IMR-90 (cell line): Measurements from ENCODE around the gene TEX53. TPM values are rescaled to one million over a fixed set of nuclear protein-coding genes. Genes with fewer than 3 reads are reported as not detected.

ENCODE experiments used
- ATAC-seq: fragments of 200-7000 bp; cut with Tn5 transposase; 2 replicates; pipeline ENCODE4 v1.9.1; 2020; ENCODE audit warnings: low read depth, mild to moderate bottlenecking, moderate library complexity
- BruUV-seq: library from RNA; stranded (reverse); fragments of 400-500 nt; replicated peaks from 2 replicates; lab custom pipeline; 2021; lab: Mats Ljungman, UMichigan
- CTCF ChIA-PET: fragments of 300-600 bp; formaldehyde crosslinking; extraction: SDS; loops from one replicate; lab custom pipeline; 2021; ENCODE audit warnings: antibody characterized with exemption; lab: Yijun Ruan, JAX
- POLR2A ChIA-PET: fragments of 300-600 bp; sonication (Branson Sonifier 250); formaldehyde crosslinking; loops from one replicate; lab custom pipeline; 2022; ENCODE audit warnings: antibody characterized with exemption; ENCODE audit not compliant: unreplicated experiment; lab: Charles Lee
- DNase-seq: peaks from one replicate; pipeline ENCODE4 v3.0.0; 2013
- H2AFZ ChIP-seq: replicated peaks from 2 replicates; pipeline ENCODE3; 2013; ENCODE audit warnings: low read length, mild to moderate bottlenecking; ENCODE audit not compliant: poor library complexity
- H2AK5ac ChIP-seq: 2 replicates; pipeline ENCODE4 v1.6.1; 2013; ENCODE audit warnings: low read depth, low read length, inconsistent platforms
- H2AK9ac ChIP-seq: replicated peaks from 2 replicates; pipeline ENCODE3; 2013; ENCODE audit warnings: mild to moderate bottlenecking, low read depth, low read length, moderate library complexity; ENCODE audit not compliant: poor library complexity
- H2BK120ac ChIP-seq: 2 replicates; pipeline ENCODE4 v1.6.1; 2013; ENCODE audit warnings: low read depth, low read length, inconsistent platforms
- H2BK15ac ChIP-seq: 3 replicates; pipeline ENCODE4 v1.6.1; 2013; ENCODE audit warnings: low read depth, low read length, inconsistent platforms
- H2BK20ac ChIP-seq: 2 replicates; pipeline ENCODE4 v1.6.1; 2013; ENCODE audit warnings: low read depth, mild to moderate bottlenecking, inconsistent platforms, low read length, moderate library complexity
- H2BK5ac ChIP-seq: 2 replicates; pipeline ENCODE4 v1.6.1; 2013; ENCODE audit warnings: mild to moderate bottlenecking, low read depth, low read length, inconsistent platforms; ENCODE audit not compliant: poor library complexity, severe bottlenecking
- H3K14ac ChIP-seq: replicated peaks from 2 replicates; pipeline ENCODE4 v1.6.1; 2013; ENCODE audit warnings: low read depth, low read length, inconsistent platforms
- H3K18ac ChIP-seq: 2 replicates; pipeline ENCODE4 v1.6.1; 2013; ENCODE audit warnings: low read depth, low read length, control low read depth
- H3K23ac ChIP-seq: 2 replicates; pipeline ENCODE4 v1.6.1; 2013; ENCODE audit warnings: low read depth, low read length, inconsistent platforms
- H3K27ac ChIP-seq: 2 replicates; pipeline ENCODE4 v1.5.1; 2013; ENCODE audit warnings: mild to moderate bottlenecking, control low read depth, low read length; ENCODE audit not compliant: insufficient read depth
- H3K27me3 ChIP-seq: 2 replicates; pipeline ENCODE4 v1.6.1; 2013; ENCODE audit warnings: low read length; ENCODE audit not compliant: control insufficient read depth, insufficient read depth
- H3K36me3 ChIP-seq: 2 replicates; pipeline ENCODE4 v1.6.1; 2013; ENCODE audit warnings: low read length, mixed read lengths; ENCODE audit not compliant: control insufficient read depth, insufficient read depth
- H3K4ac ChIP-seq: 2 replicates; pipeline ENCODE4 v1.6.1; 2013; ENCODE audit warnings: low read depth, low read length, inconsistent platforms
- H3K4me1 ChIP-seq: 2 replicates; pipeline ENCODE4 v1.6.1; 2013; ENCODE audit warnings: low read length, mixed read lengths; ENCODE audit not compliant: control insufficient read depth, insufficient read depth
- H3K4me2 ChIP-seq: 2 replicates; pipeline ENCODE4 v1.6.1; 2013; ENCODE audit warnings: low read depth, mild to moderate bottlenecking, control low read depth, low read length, moderate library complexity
- H3K4me3 ChIP-seq: 2 replicates; pipeline ENCODE4 v1.5.1; 2013; ENCODE audit warnings: low read depth, mild to moderate bottlenecking, control low read depth, low read length, moderate library complexity; ENCODE audit not compliant: insufficient read depth
- H3K56ac ChIP-seq: 2 replicates; pipeline ENCODE4 v1.6.1; 2013; ENCODE audit warnings: low read length, inconsistent platforms; ENCODE audit not compliant: insufficient read depth; ENCODE audit errors: extremely low read depth
- H3K79me1 ChIP-seq, 2 experiments: 2 replicates each; pipeline ENCODE4 v1.6.1; 2013; ENCODE audit warnings: low read length in 2 of 2, inconsistent platforms in 1 of 2, low read depth in 1 of 2
- H3K9ac ChIP-seq: 2 replicates; pipeline ENCODE4 v1.6.1; 2013; ENCODE audit warnings: low read depth, low read length, control low read depth
- H3K9me1 ChIP-seq: 2 replicates; pipeline ENCODE4 v1.6.1; 2013; ENCODE audit warnings: low read length, inconsistent platforms; ENCODE audit not compliant: insufficient read depth
- H3K9me3 ChIP-seq: 2 replicates; pipeline ENCODE4 v1.6.1; 2013; ENCODE audit warnings: low read length; ENCODE audit not compliant: control insufficient read depth, insufficient read depth
- H4K20me1 ChIP-seq: 2 replicates; pipeline ENCODE4 v1.6.1; 2013; ENCODE audit warnings: low read length, inconsistent platforms; ENCODE audit not compliant: insufficient read depth
- H4K5ac ChIP-seq: 2 replicates; pipeline ENCODE4 v1.6.1; 2013; ENCODE audit warnings: mild to moderate bottlenecking, low read depth, low read length, control low read depth
- H4K8ac ChIP-seq, 2 experiments: 2 replicates each; pipeline ENCODE4 v1.6.1; 2013; ENCODE audit warnings: low read depth in 2 of 2, low read length in 2 of 2, control low read depth in 1 of 2, inconsistent platforms in 1 of 2
- H4K91ac ChIP-seq: 2 replicates; pipeline ENCODE4 v1.6.1; 2013; ENCODE audit warnings: low read depth, low read length, inconsistent platforms; ENCODE audit not compliant: insufficient read depth
- CEBPB ChIP-seq: IDR thresholded peaks from 2 replicates; pipeline ENCODE4 v1.6.1; 2012; ENCODE audit warnings: low read depth, low read length, improper control_type of control experiment
- MAFK ChIP-seq: IDR thresholded peaks from 2 replicates; pipeline ENCODE4 v1.6.1; 2012; ENCODE audit warnings: low read depth, low read length, improper control_type of control experiment
- MXI1 ChIP-seq: IDR thresholded peaks from 2 replicates; pipeline ENCODE4 v1.6.1; 2012; ENCODE audit warnings: low read depth, mild to moderate bottlenecking, low read length, moderate library complexity, borderline replicate concordance
- POLR2A ChIP-seq: IDR thresholded peaks from 2 replicates; pipeline ENCODE4 v1.6.1; 2012; ENCODE audit warnings: mild to moderate bottlenecking, low read depth, low read length
- RAD21 ChIP-seq: IDR thresholded peaks from 2 replicates; pipeline ENCODE4 v1.6.1; 2012; ENCODE audit warnings: low read length, improper control_type of control experiment
- RCOR1 ChIP-seq: IDR thresholded peaks from 2 replicates; pipeline ENCODE4 v1.6.1; 2012; ENCODE audit warnings: mild to moderate bottlenecking, low read length, improper control_type of control experiment; ENCODE audit not compliant: insufficient replicate concordance
- RFX5 ChIP-seq: IDR thresholded peaks from 2 replicates; pipeline ENCODE4 v1.8.0; 2012; ENCODE audit warnings: low read depth, mild to moderate bottlenecking, low read length, moderate library complexity
- WGBS, 2 experiments: methylation state at CpG; one replicate each; pipeline versions ENCODE4 v1.1.5 to v1.1.7; 2013; ENCODE audit warnings: missing lambda C conversion rate in 2 of 2; ENCODE audit not compliant: insufficient read length in 1 of 2; ENCODE audit errors: extremely low coverage in 2 of 2; 5-methylcytosine and 5-hydroxymethylcytosine counted together
- dilution Hi-C: fragments of 300-500 bp; cut with HindIII; formaldehyde crosslinking; loops from one replicate; pipeline ENCODE4 v1.14.3; 2018; ENCODE audit warnings: low sequenced_read_pairs; ENCODE audit not compliant: unreplicated experiment
- in situ Hi-C: fragments of 300-500 bp; cut with MboI; formaldehyde crosslinking; loops from 3 replicates; pipeline ENCODE4 v1.14.3; 2019; ENCODE audit warnings: low sequenced_read_pairs, inconsistent platforms, mixed read lengths
- intact Hi-C: fragments of 100-400 bp; cut with micrococcal nuclease; formaldehyde crosslinking; loops from 2 replicates; pipeline ENCODE4 v1.10.0; 2022
- polyA plus RNA-seq, 3 experiments: library from polyadenylated mRNA; depleted of rRNA; stranded (reverse); fragments of >200 nt; gene quantifications; 2 replicates each; pipeline ENCODE4 v1.2.3, GENCODE V29; 2012; ENCODE audit warnings: low replicate concordance in 1 of 3
- total RNA-seq: library from RNA; depleted of rRNA; stranded (reverse); fragments of >200 nt; gene quantifications from 2 replicates; pipeline ENCODE4 v1.2.3, GENCODE V29; 2012
- TF ChIP-seq, protein P1 (sequence below): fragments of 150-350 bp; IDR thresholded peaks from 2 replicates; pipeline ENCODE4 v1.6.1; 2017; ENCODE audit warnings: mild to moderate bottlenecking, antibody characterized with exemption, low read length, low read depth
- TF ChIP-seq, protein P2 (sequence below): conservative IDR thresholded peaks from 2 replicates; pipeline ENCODE4 v1.5.1; 2012; ENCODE audit warnings: mild to moderate bottlenecking, low read depth, low read length, improper control_type of control experiment

The TEX53 gene
- total and polyA plus RNA-seq, 2 of the 4 experiments (the other 2 are of a cell fraction) = not detected

DNA sequence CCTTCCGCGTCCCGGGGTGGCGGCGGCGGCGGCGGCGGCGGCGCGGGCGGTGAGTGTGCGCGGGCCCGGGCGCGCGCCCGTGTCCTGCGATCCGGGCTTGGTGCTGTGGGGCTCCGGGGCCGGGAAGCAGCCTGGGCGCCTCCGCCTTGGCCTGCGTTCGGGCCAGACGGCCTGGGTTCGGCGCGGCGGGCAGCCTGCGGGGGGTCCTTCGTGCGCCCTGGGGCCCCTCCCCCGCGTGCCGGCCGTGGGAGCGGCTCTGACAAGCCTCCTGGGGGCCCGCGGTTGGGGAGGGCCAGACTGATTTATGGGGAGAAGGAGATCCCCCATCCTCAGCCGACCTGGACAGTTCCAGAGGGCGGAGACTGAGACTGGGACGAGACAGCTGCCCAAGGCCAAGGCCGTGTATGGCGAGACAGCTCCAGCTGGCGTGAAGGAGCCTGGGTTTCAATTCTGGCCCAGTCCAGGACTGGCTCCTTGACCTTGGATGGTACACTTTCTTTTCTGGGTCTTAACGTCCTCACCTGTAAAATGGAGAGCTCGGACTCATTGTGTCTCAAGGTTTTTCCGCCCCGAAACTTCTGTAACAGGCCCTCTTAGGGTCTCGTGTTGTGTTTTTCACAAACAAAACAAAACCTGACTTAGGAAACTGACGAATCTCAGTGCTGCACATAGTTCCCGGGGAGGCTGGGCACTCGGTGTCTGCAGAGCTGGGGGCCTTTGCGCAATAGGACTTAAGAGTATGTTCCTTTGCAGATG is 45.9 kb downstream of the TEX53 start (continued):
- TF ChIP-seq RCOR1 (no peak), MAFK (no peak)

DNA sequence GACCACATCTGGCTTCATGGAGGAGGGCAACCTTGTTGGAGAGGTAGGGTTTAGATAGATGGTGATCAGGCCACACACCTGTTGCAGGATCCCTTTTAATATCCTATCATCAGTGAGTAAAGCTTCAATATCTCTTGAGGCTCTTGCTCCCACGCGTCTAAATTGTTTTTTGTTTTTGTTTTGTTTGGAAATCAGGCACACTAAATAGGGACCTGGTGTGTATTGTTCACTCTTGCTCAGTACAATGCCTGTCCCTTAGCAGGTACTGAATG is 49.1 kb downstream of the TEX53 start:
- intact Hi-C loops (no loop called here), in situ Hi-C loops (no loop called here), dilution Hi-C loops (no loop called here)
- no CpG with 5 or more reads among the region's 2 CpGs for WGBS, 2 experiments
- TF ChIP-seq POLR2A (no peak), MXI1 (no peak), RAD21 (no peak), RFX5 (no peak), CEBPB (no peak)
- TF ChIP-seq, protein P1, sequence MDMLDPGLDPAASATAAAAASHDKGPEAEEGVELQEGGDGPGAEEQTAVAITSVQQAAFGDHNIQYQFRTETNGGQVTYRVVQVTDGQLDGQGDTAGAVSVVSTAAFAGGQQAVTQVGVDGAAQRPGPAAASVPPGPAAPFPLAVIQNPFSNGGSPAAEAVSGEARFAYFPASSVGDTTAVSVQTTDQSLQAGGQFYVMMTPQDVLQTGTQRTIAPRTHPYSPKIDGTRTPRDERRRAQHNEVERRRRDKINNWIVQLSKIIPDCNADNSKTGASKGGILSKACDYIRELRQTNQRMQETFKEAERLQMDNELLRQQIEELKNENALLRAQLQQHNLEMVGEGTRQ = no peak
- TF ChIP-seq, protein P2, sequence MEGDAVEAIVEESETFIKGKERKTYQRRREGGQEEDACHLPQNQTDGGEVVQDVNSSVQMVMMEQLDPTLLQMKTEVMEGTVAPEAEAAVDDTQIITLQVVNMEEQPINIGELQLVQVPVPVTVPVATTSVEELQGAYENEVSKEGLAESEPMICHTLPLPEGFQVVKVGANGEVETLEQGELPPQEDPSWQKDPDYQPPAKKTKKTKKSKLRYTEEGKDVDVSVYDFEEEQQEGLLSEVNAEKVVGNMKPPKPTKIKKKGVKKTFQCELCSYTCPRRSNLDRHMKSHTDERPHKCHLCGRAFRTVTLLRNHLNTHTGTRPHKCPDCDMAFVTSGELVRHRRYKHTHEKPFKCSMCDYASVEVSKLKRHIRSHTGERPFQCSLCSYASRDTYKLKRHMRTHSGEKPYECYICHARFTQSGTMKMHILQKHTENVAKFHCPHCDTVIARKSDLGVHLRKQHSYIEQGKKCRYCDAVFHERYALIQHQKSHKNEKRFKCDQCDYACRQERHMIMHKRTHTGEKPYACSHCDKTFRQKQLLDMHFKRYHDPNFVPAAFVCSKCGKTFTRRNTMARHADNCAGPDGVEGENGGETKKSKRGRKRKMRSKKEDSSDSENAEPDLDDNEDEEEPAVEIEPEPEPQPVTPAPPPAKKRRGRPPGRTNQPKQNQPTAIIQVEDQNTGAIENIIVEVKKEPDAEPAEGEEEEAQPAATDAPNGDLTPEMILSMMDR = no peak
- no peak overlapping the region for H2AK9ac ChIP-seq
- H3K9ac ChIP-seq = no peak overlapping the region
- no peaks in the 10 kb centered on the region for H3K36me3 ChIP-seq
- H3K14ac ChIP-seq = no peak overlapping the region
- no TSS peak for BruUV-seq
- H3K4ac ChIP-seq = no peak overlapping the region; the same call in 1 of the 2 replicates
- no peaks in the 10 kb centered on the region for H3K27me3 ChIP-seq
- H3K4me1 ChIP-seq = peaks cover 15% of the 10 kb centered on the region
- no peak overlapping the region for H2BK120ac ChIP-seq
- H2AK5ac ChIP-seq = no peak overlapping the region
- H3K9me1 ChIP-seq = peaks cover 8% of the 10 kb centered on the region
- H3K23ac ChIP-seq = no peak overlapping the region
- ATAC-seq (no peak), DNase-seq (no peak)
- H3K18ac ChIP-seq = no peak overlapping the region
- H4K20me1 ChIP-seq = no peaks in the 10 kb centered on the region; the same call in 1 of the 2 replicates
- H2BK20ac ChIP-seq = no peak overlapping the region
- no peak overlapping the region for H2AFZ ChIP-seq
- H4K5ac ChIP-seq = no peak overlapping the region
- ChIA-PET POLR2A (no interaction called here), CTCF (no interaction called here)
- H3K4me2 ChIP-seq = no peak overlapping the region
- H3K27ac ChIP-seq = no peak overlapping the region
- no peak overlapping the region for H2BK5ac ChIP-seq
- no peak overlapping the region for H3K56ac ChIP-seq
- peaks cover 11 to 26% of the 10 kb centered on the region in 2 experiments; a peak in 3 of 4 replicates for H3K79me1 ChIP-seq
- no peaks in the 10 kb centered on the region for H3K9me3 ChIP-seq
- no peak overlapping the region for H4K91ac ChIP-seq
- no peak overlapping the region for H3K4me3 ChIP-seq
- H2BK15ac ChIP-seq = no peak overlapping the region
- H4K8ac ChIP-seq = no peak overlapping the region
